HUDEP-2 (cell line): Measurements from ENCODE around the gene BPHL.
"Not testable (repeated sequence)": the region's sequence is repeated elsewhere in the genome, so short reads cannot be mapped to it uniquely, and the experiment has no call there.

Experiments
- DNase-seq, 76 experiments: peaks; one replicate each; lab custom pipeline; 2025; ENCODE audit not compliant: unreplicated experiment in 76 of 76; lab: John Stamatoyannopoulos, UW

The BPHL gene

GRCh38 chr6:3118353-3119039, at the start of gene BPHL:
BPHL (plus strand) TSS chr6:3118711; CDS start chr6:3118741, 30 bp downstream.
- peak in 75 of 76 experiments; percentile 56 to 100 (median 97) for DNase-seq

- DNase-seq: no peak
These were observed 46.9 kb upstream of the BPHL start for GRCh38 chr6:3071568-3071967.

- peak in 1 of 76 experiments; percentile 10 for DNase-seq
These were observed 45.7 kb upstream of the BPHL start for GRCh38 chr6:3072798-3073197.

GRCh38 chr6:3073382-3073781, 45.1 kb upstream of the BPHL start:
- no peak for DNase-seq

GRCh38 chr6:3075772-3076113, 42.8 kb upstream of the BPHL start:
- no peak for DNase-seq

GRCh38 chr6:3076320-3076719, 42.2 kb upstream of the BPHL start:
- DNase-seq: no peak

- DNase-seq: no peak
These were observed 41.1 kb upstream of the BPHL start for GRCh38 chr6:3077430-3077829.

GRCh38 chr6:3078952-3079351, 39.6 kb upstream of the BPHL start:
- DNase-seq: not testable (repeated sequence)

GRCh38 chr6:3079682-3080081, 38.8 kb upstream of the BPHL start:
- DNase-seq: no peak

GRCh38 chr6:3081960-3082359, 36.6 kb upstream of the BPHL start:
- no peak for DNase-seq

GRCh38 chr6:3085074-3085473, 33.4 kb upstream of the BPHL start:
- no peak for DNase-seq

GRCh38 chr6:3086282-3086946, 32.1 kb upstream of the BPHL start:
- no peak for DNase-seq

- no peak for DNase-seq
These were observed 30.1 kb upstream of the BPHL start for GRCh38 chr6:3088446-3088845.

- no peak for DNase-seq
These were observed 29.5 kb upstream of the BPHL start for GRCh38 chr6:3088968-3089367.

- DNase-seq: no peak
These were observed 28.5 kb upstream of the BPHL start for GRCh38 chr6:3090013-3090412.

GRCh38 chr6:3094815-3095214, 23.7 kb upstream of the BPHL start:
- DNase-seq: no peak

- DNase-seq: no peak
These were observed 15.6 kb upstream of the BPHL start for GRCh38 chr6:3102875-3103274.

- no peak for DNase-seq
These were observed 9.6 kb upstream of the BPHL start for GRCh38 chr6:3108746-3109414.

- DNase-seq: no peak
These were observed 8.8 kb upstream of the BPHL start for GRCh38 chr6:3109761-3110160.

- DNase-seq: no peak
These were observed 4.1 kb upstream of the BPHL start for GRCh38 chr6:3114377-3114776.

- peak in 2 of 76 experiments; percentile 44 to 58 for DNase-seq
These were observed 579 bp upstream of the BPHL start for GRCh38 chr6:3117912-3118352.
